Thymus (tissue), 11 donors: ENCODE data around the gene KCNH8. TPM values are rescaled to one million over a fixed set of nuclear protein-coding genes. Genes with fewer than 3 reads are reported as not detected.
A peak's percentile ranks its signal among the peaks of the same experiment; 100 is the strongest.

ENCODE experiments used
- DNase-seq, 9 donors: peaks; one replicate each; pipeline ENCODE4 v3.0.0-alpha.2; 2013; ENCODE audit warnings: low spot score in 9 of 9, low read depth in 6 of 9, missing footprints in 1 of 9
- H3K27ac ChIP-seq, 2 donors: one replicate each; pipeline ENCODE4 v1.5.1; 2013; ENCODE audit warnings: control low read depth in 1 of 2, low read depth in 1 of 2, low read length in 1 of 2, mild to moderate bottlenecking in 1 of 2, moderate library complexity in 1 of 2
- H3K27me3 ChIP-seq, 2 donors: one replicate each; pipeline ENCODE4 v1.5.1; 2013; ENCODE audit warnings: low read length in 1 of 2; ENCODE audit not compliant: control insufficient read depth in 2 of 2, insufficient read depth in 1 of 2
- H3K36me3 ChIP-seq, 2 donors: one replicate each; pipeline ENCODE4 v1.5.1; 2013; ENCODE audit warnings: low read length in 1 of 2, mild to moderate bottlenecking in 1 of 2, moderate library complexity in 1 of 2; ENCODE audit not compliant: control insufficient read depth in 2 of 2, insufficient read depth in 2 of 2
- H3K4me1 ChIP-seq, 2 donors: one replicate each; pipeline ENCODE4 v1.5.1; 2013; ENCODE audit warnings: low read length in 2 of 2; ENCODE audit not compliant: control insufficient read depth in 2 of 2, insufficient read depth in 2 of 2
- H3K4me3 ChIP-seq, 2 donors: one replicate each; pipeline ENCODE4 v1.5.1; 2013; ENCODE audit warnings: low read length in 2 of 2, control low read depth in 1 of 2, mild to moderate bottlenecking in 1 of 2
- H3K9me3 ChIP-seq, 2 donors: one replicate each; pipeline ENCODE4 v1.5.1; 2013; ENCODE audit warnings: low read length in 1 of 2, mild to moderate bottlenecking in 1 of 2; ENCODE audit not compliant: control insufficient read depth in 2 of 2, insufficient read depth in 1 of 2
- WGBS: extraction: QIAGEN DNeasy Blood & Tissue Kit; methylation state at CpG from one replicate; pipeline ENCODE4 v1.1.7; 2013; 5-methylcytosine and 5-hydroxymethylcytosine counted together
- polyA plus RNA-seq: library from polyadenylated mRNA; stranded (reverse); fragments of 200-250 nt; gene quantifications from one replicate; pipeline ENCODE4 v1.2.3, GENCODE V29; 2013
- total RNA-seq: library from RNA; stranded (reverse); fragments of 120-200 nt; gene quantifications from one replicate; pipeline ENCODE4 v1.2.4, GENCODE V29; 2013
- donor health status: healthy.

KCNH8 gene
- total and polyA plus RNA-seq, 2 donors = 0.33 to 0.80 TPM

GRCh38 chr3:19348941-19349564, 200.7 kb downstream of the KCNH8 start:
- Histone ChIP-seq H3K36me3 (no peaks in the 10 kb centered on the region), H3K9me3 (no peaks in the 10 kb centered on the region), H3K27ac (no peak overlapping the region), H3K4me1 (peaks cover 0 to 2% of the 10 kb centered on the region in 2 donors), H3K27me3 (no peaks in the 10 kb centered on the region), H3K4me3 (no peak overlapping the region)
- 55% methylated on average over 5 of the region's 5 CpGs for WGBS
- peak in 4 of 9 donors; percentile 4 to 47 (median 17) for DNase-seq

- DNase-seq = no peak
- H3K4me1 ChIP-seq = no peaks in the 10 kb centered on the region
- no peaks in the 10 kb centered on the region for H3K36me3 ChIP-seq
- 94% methylated on average over 1 of the region's 1 CpG for WGBS
- no peaks in the 10 kb centered on the region for H3K9me3 ChIP-seq
- H3K4me3 ChIP-seq = no peak overlapping the region
- no peak overlapping the region for H3K27ac ChIP-seq
- H3K27me3 ChIP-seq = no peaks in the 10 kb centered on the region
Measured at GRCh38 chr3:19357947-19358346, 209.6 kb downstream of the KCNH8 start.

- 96% methylated on average over 1 of the region's 1 CpG for WGBS
- Histone ChIP-seq H3K27me3 (no peaks in the 10 kb centered on the region), H3K27ac (no peak overlapping the region)
Measured at GRCh38 chr3:19363071-19363470, 214.8 kb downstream of the KCNH8 start.

GRCh38 chr3:19364148-19364547, 215.8 kb downstream of the KCNH8 start:
- no peak for DNase-seq
- WGBS = 96% methylated on average over 8 of the region's 8 CpGs
- no peaks in the 10 kb centered on the region for H3K4me1 ChIP-seq
- no peak overlapping the region for H3K27ac ChIP-seq
- no peaks in the 10 kb centered on the region for H3K36me3 ChIP-seq
- H3K4me3 ChIP-seq = no peak overlapping the region
- H3K27me3 ChIP-seq = no peaks in the 10 kb centered on the region
- no peaks in the 10 kb centered on the region for H3K9me3 ChIP-seq

More at GRCh38 chr3:19363071-19363470, 214.8 kb downstream of the KCNH8 start:
- Histone ChIP-seq H3K4me1 (no peaks in the 10 kb centered on the region), H3K9me3 (no peaks in the 10 kb centered on the region), H3K36me3 (no peaks in the 10 kb centered on the region), H3K4me3 (no peak overlapping the region)
- DNase-seq = no peak

GRCh38 chr3:19365471-19365870, 217.2 kb downstream of the KCNH8 start:
- Histone ChIP-seq H3K36me3 (no peaks in the 10 kb centered on the region), H3K27me3 (no peaks in the 10 kb centered on the region), H3K27ac (no peak overlapping the region), H3K9me3 (no peaks in the 10 kb centered on the region), H3K4me3 (no peak overlapping the region), H3K4me1 (no peaks in the 10 kb centered on the region)
- no peak for DNase-seq
- WGBS = 82% methylated on average over 6 of the region's 6 CpGs

- DNase-seq = no peak
- 71% methylated on average over 3 of the region's 3 CpGs for WGBS
- Histone ChIP-seq H3K27me3 (no peaks in the 10 kb centered on the region), H3K36me3 (no peaks in the 10 kb centered on the region), H3K9me3 (no peaks in the 10 kb centered on the region), H3K27ac (no peak overlapping the region), H3K4me3 (no peak overlapping the region), H3K4me1 (no peaks in the 10 kb centered on the region)
Measured at GRCh38 chr3:19384868-19385267, 236.6 kb downstream of the KCNH8 start.

GRCh38 chr3:19392150-19392549, 243.8 kb downstream of the KCNH8 start:
- no peak for DNase-seq
- Histone ChIP-seq H3K4me3 (no peak overlapping the region), H3K4me1 (no peaks in the 10 kb centered on the region), H3K36me3 (no peaks in the 10 kb centered on the region), H3K27ac (no peak overlapping the region), H3K9me3 (no peaks in the 10 kb centered on the region), H3K27me3 (no peaks in the 10 kb centered on the region)
- WGBS = 53% methylated on average over 3 of the region's 3 CpGs

GRCh38 chr3:19394946-19395345, 246.6 kb downstream of the KCNH8 start:
- no peaks in the 10 kb centered on the region for H3K4me1 ChIP-seq
- DNase-seq = no peak
- no peak overlapping the region for H3K27ac ChIP-seq
- H3K27me3 ChIP-seq = no peaks in the 10 kb centered on the region
- no peaks in the 10 kb centered on the region for H3K36me3 ChIP-seq
- no peaks in the 10 kb centered on the region for H3K9me3 ChIP-seq
- WGBS = 97% methylated on average over 8 of the region's 8 CpGs
- no peak overlapping the region for H3K4me3 ChIP-seq

GRCh38 chr3:19396726-19397125, 248.4 kb downstream of the KCNH8 start:
- H3K4me3 ChIP-seq = no peak overlapping the region
- no peaks in the 10 kb centered on the region for H3K27me3 ChIP-seq
- 94% methylated on average over 2 of the region's 2 CpGs for WGBS
- no peaks in the 10 kb centered on the region for H3K9me3 ChIP-seq
- no peaks in the 10 kb centered on the region for H3K36me3 ChIP-seq
- H3K27ac ChIP-seq = no peak overlapping the region
- no peak for DNase-seq
- H3K4me1 ChIP-seq = no peaks in the 10 kb centered on the region
